SK-N-SH (cell line): ENCODE data around the gene P2RX2. TPM values are rescaled to one million over a fixed set of nuclear protein-coding genes. Genes with fewer than 3 reads are reported as not detected.
A peak's percentile ranks its signal among the peaks of the same experiment; 100 is the strongest.

Source experiments
- CTCF ChIA-PET: fragments of 300-600, 350-600 bp; formaldehyde crosslinking; extraction: SDS; loops from one replicate; lab custom pipeline; 2021; lab: Yijun Ruan, JAX
- POLR2A ChIA-PET: fragments of 350-600 bp; sonication (Branson Sonifier 250); formaldehyde crosslinking; extraction: SDS; loops from one replicate; lab custom pipeline; 2020; ENCODE audit warnings: antibody characterized with exemption, inconsistent platforms; lab: Yijun Ruan, JAX
- DNase-seq: peaks from one replicate; pipeline ENCODE4 v3.0.0; 2012
- H2AFZ ChIP-seq: fragments of 200-600 bp; sonication (generic); 2 replicates; pipeline ENCODE4 v1.8.1; 2016; ENCODE audit warnings: antibody characterized with exemption, mild to moderate bottlenecking, low read depth
- H3F3A ChIP-seq: fragments of 200-600 bp; sonication (generic); replicated peaks from 2 replicates; pipeline ENCODE3; 2016; ENCODE audit warnings: antibody characterized with exemption, mild to moderate bottlenecking; ENCODE audit not compliant: insufficient read depth
- H3K27ac ChIP-seq, 2 experiments: fragments of 200-500 bp in 1 of 2; fragments of 200-600 bp in 1 of 2; sonication (Bioruptor generic) in 1 of 2; sonication (generic), shearing (Covaris generic) in 1 of 2; 2 replicates each; pipeline versions ENCODE4 v1.5.1 to v1.6.1; 2014 to 2016; ENCODE audit warnings: low read depth in 2 of 2, inconsistent platforms in 1 of 2, low read length in 1 of 2, mild to moderate bottlenecking in 1 of 2, mixed read lengths in 1 of 2
- H3K27me3 ChIP-seq: fragments of 200-600 bp; sonication (generic), shearing (Covaris generic); 2 replicates; pipeline ENCODE4 v1.6.1; 2016; ENCODE audit warnings: mixed run types; ENCODE audit not compliant: insufficient read depth
- H3K36me3 ChIP-seq, 2 experiments: fragments of 200-500 bp in 1 of 2; fragments of 200-600 bp in 1 of 2; sonication (Bioruptor generic) in 1 of 2; sonication (generic) in 1 of 2; replicated peaks in 1 of 2; 2 replicates each; pipeline versions ENCODE3 to v1.5.1; 2014 to 2016; ENCODE audit warnings: low read length in 1 of 2, mild to moderate bottlenecking in 1 of 2; ENCODE audit not compliant: insufficient read depth in 2 of 2, control insufficient read depth in 1 of 2
- H3K4me1 ChIP-seq, 2 experiments: fragments of 200-500 bp in 1 of 2; fragments of 200-600 bp in 1 of 2; sonication (Bioruptor generic) in 1 of 2; sonication (generic), shearing (Covaris generic) in 1 of 2; 2 replicates each; pipeline versions ENCODE4 v1.5.1 to v1.6.1; 2014 to 2016; ENCODE audit warnings: low read depth in 1 of 2, low read length in 1 of 2, mixed run types in 1 of 2; ENCODE audit not compliant: insufficient read depth in 2 of 2, control insufficient read depth in 1 of 2
- H3K4me2 ChIP-seq: fragments of 200-600 bp; sonication (generic), shearing (Covaris generic); 2 replicates; pipeline ENCODE4 v1.6.1; 2017; ENCODE audit warnings: mixed run types
- H3K4me3 ChIP-seq, 2 experiments: fragments of 200-500 bp in 1 of 2; fragments of 200-600 bp in 1 of 2; sonication (Bioruptor generic) in 1 of 2; sonication (generic), shearing (Covaris generic) in 1 of 2; 2 replicates each; pipeline versions ENCODE4 v1.5.1 to v1.8.1; 2014 to 2016; ENCODE audit warnings: low read depth in 2 of 2, inconsistent platforms in 1 of 2, low read length in 1 of 2, mild to moderate bottlenecking in 1 of 2, mixed read lengths in 1 of 2, moderate library complexity in 1 of 2
- H3K79me2 ChIP-seq: fragments of 200-600 bp; sonication (generic); 2 replicates; pipeline ENCODE4 v1.8.1; 2017; ENCODE audit warnings: mild to moderate bottlenecking; ENCODE audit not compliant: insufficient read depth
- H3K9ac ChIP-seq: fragments of 200-600 bp; sonication (generic); 2 replicates; pipeline ENCODE4 v1.6.1; 2017; ENCODE audit warnings: mixed run types
- H3K9me2 ChIP-seq: fragments of 200-600 bp; sonication (generic); 2 replicates; pipeline ENCODE4 v1.6.1; 2017; ENCODE audit warnings: mixed run types
- H3K9me3 ChIP-seq: fragments of 200-600 bp; sonication (generic); 2 replicates; pipeline ENCODE4 v1.6.1; 2017; ENCODE audit warnings: mixed run types, mild to moderate bottlenecking, moderate library complexity
- H4K20me1 ChIP-seq: fragments of 200-600 bp; sonication (generic); 2 replicates; pipeline ENCODE4 v1.6.1; 2017; ENCODE audit warnings: mild to moderate bottlenecking, mixed run types; ENCODE audit not compliant: insufficient read depth
- EP300 ChIP-seq, 2 experiments: IDR thresholded peaks; 2 replicates each; pipeline versions ENCODE4 v1.4.0 to v1.6.1; 2012; ENCODE audit warnings: borderline replicate concordance in 1 of 2, low read depth in 1 of 2, low read length in 1 of 2
- EZH2phosphoT487 ChIP-seq: fragments of 200-600 bp; sonication (generic); IDR thresholded peaks from 2 replicates; pipeline ENCODE4 v1.6.1; 2017; ENCODE audit warnings: low read depth, mixed run types, mild to moderate bottlenecking, antibody characterized with exemption, moderate library complexity, borderline replicate concordance
- FOSL2 ChIP-seq: IDR thresholded peaks from 2 replicates; pipeline ENCODE4 v1.4.0; 2012; ENCODE audit warnings: low read depth, mild to moderate bottlenecking, moderate library complexity, borderline replicate concordance
- FOXM1 ChIP-seq: IDR thresholded peaks from 2 replicates; pipeline ENCODE4 v1.4.0; 2012; ENCODE audit warnings: low read depth, mild to moderate bottlenecking
- MAX ChIP-seq: IDR thresholded peaks from 2 replicates; pipeline ENCODE4 v1.4.0; 2012; ENCODE audit warnings: low read depth
- NFIC ChIP-seq: IDR thresholded peaks from 2 replicates; pipeline ENCODE4 v1.4.0; 2012; ENCODE audit warnings: borderline replicate concordance
- PBX3 ChIP-seq: IDR thresholded peaks from 2 replicates; pipeline ENCODE4; 2012
- POLR2AphosphoS5 ChIP-seq: IDR thresholded peaks from 2 replicates; pipeline ENCODE4 v1.6.1; 2012; ENCODE audit warnings: low read depth, low read length
- RXRA ChIP-seq: IDR thresholded peaks from 2 replicates; pipeline ENCODE4 v1.4.0; 2012; ENCODE audit warnings: low read depth, mild to moderate bottlenecking, borderline replicate concordance
- USF2 ChIP-seq: fragments of 150-350 bp; IDR thresholded peaks from 2 replicates; pipeline ENCODE4 v1.6.1; 2017; ENCODE audit warnings: antibody characterized with exemption, low read length, low read depth, borderline replicate concordance
- YY1 ChIP-seq: IDR thresholded peaks from 2 replicates; pipeline ENCODE4 v1.4.0; 2012; ENCODE audit warnings: low read depth, mild to moderate bottlenecking
- WGBS: methylation state at CpG from one replicate; pipeline ENCODE4 v1.1.6; 2017; ENCODE audit warnings: low lambda C conversion rate; 5-methylcytosine and 5-hydroxymethylcytosine counted together
- polyA plus RNA-seq, 3 experiments: library from polyadenylated mRNA; depleted of rRNA; stranded (reverse); fragments of >200 nt; gene quantifications; 2 replicates each; pipeline ENCODE4 v1.2.3, GENCODE V29; 2012
- TF ChIP-seq, protein P1 (sequence below): IDR thresholded peaks from 2 replicates; pipeline ENCODE4 v1.4.0; 2012; ENCODE audit warnings: low read depth, borderline replicate concordance

P2RX2 gene
- polyA plus RNA-seq, 1 of the 3 experiments (the other 2 are of a cell fraction), result 0.03 TPM

DNA sequence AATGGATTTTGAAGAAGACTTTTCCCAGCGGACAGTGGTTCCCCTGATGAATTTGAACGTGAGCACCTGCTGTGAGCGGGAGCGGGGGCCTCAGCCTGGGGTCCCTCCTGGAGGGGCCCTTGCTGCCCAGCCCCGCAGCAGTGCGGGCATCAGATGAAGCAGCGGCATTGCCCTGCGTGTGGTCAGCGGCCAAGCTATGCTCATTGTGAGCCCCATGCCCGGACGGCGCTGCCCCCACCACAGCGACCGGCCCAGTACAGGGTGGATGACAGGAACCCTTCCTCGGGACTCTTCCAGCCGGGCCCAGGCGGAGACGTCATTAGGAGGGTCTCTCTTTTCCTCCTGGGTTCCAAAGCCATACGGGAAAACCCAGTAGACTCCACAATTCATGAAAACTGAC is 11.6 kb upstream of the P2RX2 start:
- peak; percentile 9; the same call in 1 of the 2 replicates for TF ChIP-seq EZH2phosphoT487
- TF ChIP-seq RXRA, result no peak
- TF ChIP-seq EP300 (IDR thresholded peaks at IDR 0.05; ENCODE audit: borderline replicate concordance in 1 of 2, low read depth in 1 of 2, low read length in 1 of 2), result no peak
- TF ChIP-seq, all 33 proteins: peak for 1
- Histone ChIP-seq H4K20me1 (no peaks in the 10 kb centered on the region), H2AFZ (no peak overlapping the region), H3F3A (peaks cover 6% of the 10 kb centered on the region), H3K27ac (no peak overlapping the region), H3K9ac (no peak overlapping the region), H3K27me3 (peaks cover 88% of the 10 kb centered on the region), H3K4me3 (no peak overlapping the region), H3K36me3 (no peaks in the 10 kb centered on the region), H3K4me1 (peaks cover 0 to 22% of the 10 kb centered on the region in 2 experiments; a peak in 1 of 4 replicates), H3K9me3 (no peaks in the 10 kb centered on the region), H3K4me2 (peak overlapping the region; percentile 45; the same call in 1 of the 2 replicates), H3K9me2 (no peaks in the 10 kb centered on the region), H3K79me2 (no peaks in the 10 kb centered on the region)
- ChIA-PET CTCF (interaction anchor here (0.8 to 4.6 kb wide), 4 partner anchors 8 to 192 kb away, joined by 3 to 29 read pairs (median 6); no protein-coding TSS in a partner anchor), POLR2A (no interaction called here)
- 31% methylated on average over 18 of the region's 19 CpGs for WGBS
- peak; percentile 44 for DNase-seq

GRCh38 chr12:132608231-132609171 is 10.1 kb upstream of the P2RX2 start:
- ChIA-PET CTCF (interaction anchor here (0.7 to 7.2 kb wide), 6 partner anchors 6 to 257 kb away, joined by 3 to 122 read pairs (median 10); no protein-coding TSS in a partner anchor), POLR2A (no interaction called here)
- H3K4me1 ChIP-seq, result peaks cover 0 to 22% of the 10 kb centered on the region in 2 experiments; a peak in 1 of 4 replicates
- TF ChIP-seq MAX, result no peak
- no peak for TF ChIP-seq FOSL2
- no peak for TF ChIP-seq NFIC
- WGBS, result 53% methylated on average over 22 of the region's 25 CpGs
- H3K4me3 ChIP-seq, result no peak overlapping the region
- no peak overlapping the region for H3K4me2 ChIP-seq
- H3K9ac ChIP-seq, result no peak overlapping the region
- peaks cover 77% of the 10 kb centered on the region for H3K27me3 ChIP-seq
- no peaks in the 10 kb centered on the region for H3K36me3 ChIP-seq
- no peak overlapping the region for H3K27ac ChIP-seq
- peaks cover 6% of the 10 kb centered on the region for H3F3A ChIP-seq
- H3K9me2 ChIP-seq, result no peaks in the 10 kb centered on the region
- H4K20me1 ChIP-seq, result no peaks in the 10 kb centered on the region
- H3K9me3 ChIP-seq, result no peaks in the 10 kb centered on the region
- DNase-seq, result peak; percentile 34
- no peak overlapping the region for H2AFZ ChIP-seq
- H3K79me2 ChIP-seq, result no peaks in the 10 kb centered on the region

DNA sequence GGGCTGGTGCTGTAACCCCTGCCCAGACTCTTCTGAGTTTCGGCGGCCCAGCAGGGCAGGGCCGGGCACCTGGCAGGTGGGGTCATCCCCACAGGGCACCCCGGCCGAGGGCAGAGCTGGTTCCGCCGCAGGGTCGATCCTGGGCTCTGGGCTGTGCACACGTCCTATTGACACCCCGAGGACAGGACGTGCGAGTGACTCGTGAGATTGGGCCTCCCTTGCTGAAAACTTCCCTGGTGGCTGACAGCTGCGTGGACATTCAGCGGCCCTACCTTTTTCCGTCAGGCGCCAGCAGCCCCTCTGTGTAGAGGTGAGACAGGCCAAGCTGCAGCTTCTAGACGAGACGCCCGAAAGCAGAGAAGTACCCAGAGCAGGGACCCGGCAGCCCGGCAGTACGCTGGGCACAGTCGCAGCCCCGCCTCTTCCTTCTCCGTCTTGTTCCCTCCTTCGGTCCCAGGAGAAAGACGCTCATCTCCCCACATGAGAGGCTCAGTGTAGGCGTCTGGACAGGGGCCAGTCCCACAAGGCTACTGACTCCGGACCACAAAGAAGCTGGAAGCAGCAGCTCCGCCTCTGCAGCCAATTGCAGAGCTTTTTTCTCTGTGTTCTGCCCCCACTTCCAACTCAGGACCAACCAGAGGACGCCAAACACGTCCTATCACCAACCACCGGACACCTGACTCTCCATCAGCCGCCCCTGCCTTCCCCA is 8.4 kb upstream of the P2RX2 start, which contains the start of gene LRCOL1:
TSS of gene LRCOL1 (minus strand) at position 532 of the 709 bp plus-strand sequence. CDS start 4,331 bp downstream, outside the sequence.
- Histone ChIP-seq H3K9me3 (no peaks in the 10 kb centered on the region), H3K4me2 (peak within 1 kb of the TSS; percentile 70), H3K36me3 (no peaks in the 10 kb centered on the region), H3K4me3 (peak within 1 kb of the TSS; percentile 14 to 36; a peak in 3 of 4 replicates), H3K79me2 (no peaks in the 10 kb centered on the region), H3K27me3 (peaks cover 60% of the 10 kb centered on the region), H3K9me2 (no peaks in the 10 kb centered on the region), H3K4me1 (peaks cover 0 to 13% of the 10 kb centered on the region in 2 experiments; a peak in 1 of 4 replicates), H3F3A (peaks cover 6% of the 10 kb centered on the region), H3K27ac (no peak within 1 kb of the TSS), H3K9ac (no peak within 1 kb of the TSS), H4K20me1 (no peaks in the 10 kb centered on the region), H2AFZ (peak within 1 kb of the TSS; percentile 52; the same call in 1 of the 2 replicates)
- ChIA-PET POLR2A (no interaction called here), CTCF (interaction anchor here (1.0 to 7.2 kb wide), 6 partner anchors 8 to 195 kb away, joined by 3 to 122 read pairs (median 10); no protein-coding TSS in a partner anchor)
- TF ChIP-seq, protein P1, sequence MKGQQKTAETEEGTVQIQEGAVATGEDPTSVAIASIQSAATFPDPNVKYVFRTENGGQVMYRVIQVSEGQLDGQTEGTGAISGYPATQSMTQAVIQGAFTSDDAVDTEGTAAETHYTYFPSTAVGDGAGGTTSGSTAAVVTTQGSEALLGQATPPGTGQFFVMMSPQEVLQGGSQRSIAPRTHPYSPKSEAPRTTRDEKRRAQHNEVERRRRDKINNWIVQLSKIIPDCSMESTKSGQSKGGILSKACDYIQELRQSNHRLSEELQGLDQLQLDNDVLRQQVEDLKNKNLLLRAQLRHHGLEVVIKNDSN, result no peak
- TF ChIP-seq USF2 (no peak), POLR2AphosphoS5 (no peak), FOXM1 (no peak), YY1 (no peak), PBX3 (no peak), EP300 (IDR thresholded peaks at IDR 0.05; ENCODE audit: borderline replicate concordance in 1 of 2, low read depth in 1 of 2, low read length in 1 of 2) (no peak)
- WGBS, result 13% methylated on average over 7 of the region's 35 CpGs
- peak; percentile 59 for DNase-seq
